Measurements from ENCODE around the gene ID2.
"Not testable (repeated sequence)": the region's sequence is repeated elsewhere in the genome, so short reads cannot be mapped to it uniquely, and the experiment has no call there.

ID2 gene

GRCh38 chr2:8729101-8729500 is 47.2 kb downstream of the ID2 start:
- not testable (repeated sequence) for H3K4me1 ChIP-seq (ENCODE audit: control insufficient read depth, low read depth, low read length); H3K4me3 ChIP-seq (ENCODE audit: low read length); H3K4ac ChIP-seq (ENCODE audit: low read depth, low read length); H3K79me1 ChIP-seq (ENCODE audit: low read length); H3K79me2 ChIP-seq (ENCODE audit: control insufficient read depth, insufficient read depth, low read length); H2BK5ac ChIP-seq (ENCODE audit: low read length); H3K9ac ChIP-seq (ENCODE audit: low read length); H2BK120ac ChIP-seq (ENCODE audit: low read depth, low read length); H2BK15ac ChIP-seq (replicated peaks; ENCODE audit: low read depth); H3K4me2 ChIP-seq (ENCODE audit: low read length); H2AK5ac ChIP-seq (ENCODE audit: low read length); H3K27ac ChIP-seq (ENCODE audit: low read depth, low read length); H3K23ac ChIP-seq (ENCODE audit: low read length); H3K56ac ChIP-seq (ENCODE audit: low read length); H4K8ac ChIP-seq (ENCODE audit: low read depth, low read length); DNase-seq; H3K36me3 ChIP-seq (ENCODE audit: control insufficient read depth, insufficient read depth, low read length); H4K5ac ChIP-seq (ENCODE audit: low read length); H3K27me3 ChIP-seq (ENCODE audit: insufficient read depth, low read length, poor library complexity); H3K18ac ChIP-seq (ENCODE audit: low read length)
- WGBS (ENCODE audit: extremely low coverage, insufficient coverage, low lambda C conversion rate) = no CpG with 5 or more reads among the region's 5 CpGs

GRCh38 chr2:8729939-8730338 is 48.1 kb downstream of the ID2 start:
- H3K27me3 ChIP-seq (ENCODE audit: insufficient read depth, low read length, poor library complexity) = no peaks in the 10 kb centered on the region
- no peak overlapping the region for H3K18ac ChIP-seq (ENCODE audit: low read length)
- no CpG with 5 or more reads among the region's 9 CpGs for WGBS (ENCODE audit: extremely low coverage, insufficient coverage, low lambda C conversion rate)
- H3K56ac ChIP-seq (ENCODE audit: low read length) = no peak overlapping the region
- no peak overlapping the region for H2BK5ac ChIP-seq (ENCODE audit: low read length)
- H3K79me1 ChIP-seq (ENCODE audit: low read length) = no peaks in the 10 kb centered on the region
- no peak overlapping the region for H4K5ac ChIP-seq (ENCODE audit: low read length)
- no peak overlapping the region for H2BK120ac ChIP-seq (ENCODE audit: low read depth, low read length)
- no peak overlapping the region for H3K23ac ChIP-seq (ENCODE audit: low read length)
- no peak overlapping the region for H3K4ac ChIP-seq (ENCODE audit: low read depth, low read length)
- H2BK15ac ChIP-seq (replicated peaks; ENCODE audit: low read depth) = no peak overlapping the region
- H3K4me3 ChIP-seq (ENCODE audit: low read length) = no peak overlapping the region
- H2AK5ac ChIP-seq (ENCODE audit: low read length) = no peak overlapping the region
- H3K79me2 ChIP-seq (ENCODE audit: control insufficient read depth, insufficient read depth, low read length) = no peaks in the 10 kb centered on the region
- H3K27ac ChIP-seq (ENCODE audit: low read depth, low read length) = no peak overlapping the region
- H3K4me2 ChIP-seq (ENCODE audit: low read length) = no peak overlapping the region
- no peak overlapping the region for H3K9ac ChIP-seq (ENCODE audit: low read length)
- H3K4me1 ChIP-seq (ENCODE audit: control insufficient read depth, low read depth, low read length) = no peaks in the 10 kb centered on the region
- DNase-seq = no peak
- no peaks in the 10 kb centered on the region for H3K36me3 ChIP-seq (ENCODE audit: control insufficient read depth, insufficient read depth, low read length)
- H4K8ac ChIP-seq (ENCODE audit: low read depth, low read length) = no peak overlapping the region

GRCh38 chr2:8732601-8733000 is 50.7 kb downstream of the ID2 start:
- Histone ChIP-seq H4K5ac (ENCODE audit: low read length) (no peak overlapping the region), H2BK5ac (ENCODE audit: low read length) (no peak overlapping the region), H3K36me3 (ENCODE audit: control insufficient read depth, insufficient read depth, low read length) (no peaks in the 10 kb centered on the region), H3K23ac (ENCODE audit: low read length) (no peak overlapping the region), H3K9ac (ENCODE audit: low read length) (no peak overlapping the region), H3K4me3 (ENCODE audit: low read length) (no peak overlapping the region), H2BK15ac (replicated peaks; ENCODE audit: low read depth) (no peak overlapping the region), H3K4me1 (ENCODE audit: control insufficient read depth, low read depth, low read length) (no peaks in the 10 kb centered on the region), H4K8ac (ENCODE audit: low read depth, low read length) (no peak overlapping the region), H3K79me1 (ENCODE audit: low read length) (no peaks in the 10 kb centered on the region), H3K27me3 (ENCODE audit: insufficient read depth, low read length, poor library complexity) (no peaks in the 10 kb centered on the region), H3K79me2 (ENCODE audit: control insufficient read depth, insufficient read depth, low read length) (no peaks in the 10 kb centered on the region), H3K18ac (ENCODE audit: low read length) (no peak overlapping the region), H3K27ac (ENCODE audit: low read depth, low read length) (no peak overlapping the region), H2BK120ac (ENCODE audit: low read depth, low read length) (no peak overlapping the region), H3K56ac (ENCODE audit: low read length) (no peak overlapping the region), H2AK5ac (ENCODE audit: low read length) (no peak overlapping the region), H3K4ac (ENCODE audit: low read depth, low read length) (no peak overlapping the region), H3K4me2 (ENCODE audit: low read length) (no peak overlapping the region)
- no CpG with 5 or more reads among the region's 10 CpGs for WGBS (ENCODE audit: extremely low coverage, insufficient coverage, low lambda C conversion rate)
- DNase-seq = no peak

Data from mesendoderm (in vitro differentiated cells).